GM21723 (cell line): ENCODE data around the gene C17orf107.
"Not testable (repeated sequence)": the region's sequence is repeated elsewhere in the genome, so short reads cannot be mapped to it uniquely, and the experiment has no call there.

Experiments
- ATAC-seq: cut with Tn5 transposase; IDR thresholded peaks from one replicate; pipeline ENCODE4 v1.9.1; 2021; ENCODE audit warnings: mild to moderate bottlenecking, moderate library complexity; ENCODE audit not compliant: unreplicated experiment

The C17orf107 gene

GRCh38 chr17:4900231-4901107, 1.1 kb downstream of the C17orf107 start:
- no peak for ATAC-seq

GRCh38 chr17:4901108-4901647, 1.8 kb downstream of the C17orf107 start:
- no peak for ATAC-seq

- no peak for ATAC-seq
Observed at GRCh38 chr17:4901648-4902344, 2.5 kb downstream of the C17orf107 start.

- no peak for ATAC-seq
Observed at GRCh38 chr17:4902540-4902939, 3.2 kb downstream of the C17orf107 start.

GRCh38 chr17:4903051-4903818, 3.9 kb downstream of the C17orf107 start, which contains the start of gene CHRNE:
Gene CHRNE (minus strand): TSS chr17:4903098. CDS start chr17:4903063, 35 bp downstream.
- ATAC-seq = peak; percentile 43

- ATAC-seq = not testable (repeated sequence)
Observed at GRCh38 chr17:4906642-4907041, 7.3 kb downstream of the C17orf107 start.

- ATAC-seq = no peak
Observed at GRCh38 chr17:4908301-4908700, 9.0 kb downstream of the C17orf107 start.

- ATAC-seq = no peak
Observed at GRCh38 chr17:4908711-4909496, 9.6 kb downstream of the C17orf107 start.

- no peak for ATAC-seq
Observed at GRCh38 chr17:4913994-4914393, 14.7 kb downstream of the C17orf107 start.

- not testable (repeated sequence) for ATAC-seq
Observed at GRCh38 chr17:4914551-4914950, 15.2 kb downstream of the C17orf107 start.

GRCh38 chr17:4919511-4920047, 20.2 kb downstream of the C17orf107 start:
- ATAC-seq = no peak

GRCh38 chr17:4920351-4921048, 21.2 kb downstream of the C17orf107 start:
- no peak for ATAC-seq

- ATAC-seq = no peak
Observed at GRCh38 chr17:4921320-4921719, 22.0 kb downstream of the C17orf107 start.

GRCh38 chr17:4926577-4927335, 27.4 kb downstream of the C17orf107 start:
- ATAC-seq = not testable (repeated sequence)

- no peak for ATAC-seq
Observed at GRCh38 chr17:4928881-4929280, 29.5 kb downstream of the C17orf107 start.

- no peak for ATAC-seq
Observed at GRCh38 chr17:4931963-4932362, 32.6 kb downstream of the C17orf107 start, which contains the start of gene GP1BA. Gene GP1BA (plus strand): TSS chr17:4932277. CDS start chr17:4932605, 328 bp downstream.

GRCh38 chr17:4932756-4933155, 33.4 kb downstream of the C17orf107 start:
- ATAC-seq = no peak

- ATAC-seq = no peak
Observed at GRCh38 chr17:4933646-4934045, 34.3 kb downstream of the C17orf107 start.
